NCI-H460 (cell line): ENCODE measurements around the gene CLPTM1L. TPM values are rescaled to one million over a fixed set of nuclear protein-coding genes. Genes with fewer than 3 reads are reported as not detected.

Source experiments
- DNase-seq: peaks from one replicate; pipeline ENCODE4 v3.0.0-alpha.2; 2016; ENCODE audit warnings: low read depth; ENCODE audit errors: extremely low read depth
- polyA plus RNA-seq: library from polyadenylated mRNA; depleted of rRNA; stranded (reverse); fragments of >200 nt; gene quantifications from 2 replicates; pipeline ENCODE4 v1.2.3, GENCODE V29; 2014; cell fraction: nucleus; rRNA removed
- total RNA-seq: library from RNA; depleted of rRNA; stranded (reverse); fragments of >200 nt; shearing (Covaris generic); gene quantifications from 2 replicates; pipeline ENCODE4 v1.2.3, GENCODE V29; 2014; rRNA removed

The CLPTM1L gene
- total RNA-seq = 255 and 278 TPM in 2 replicates
- polyA plus RNA-seq = 263 and 290 TPM in 2 replicates

DNA sequence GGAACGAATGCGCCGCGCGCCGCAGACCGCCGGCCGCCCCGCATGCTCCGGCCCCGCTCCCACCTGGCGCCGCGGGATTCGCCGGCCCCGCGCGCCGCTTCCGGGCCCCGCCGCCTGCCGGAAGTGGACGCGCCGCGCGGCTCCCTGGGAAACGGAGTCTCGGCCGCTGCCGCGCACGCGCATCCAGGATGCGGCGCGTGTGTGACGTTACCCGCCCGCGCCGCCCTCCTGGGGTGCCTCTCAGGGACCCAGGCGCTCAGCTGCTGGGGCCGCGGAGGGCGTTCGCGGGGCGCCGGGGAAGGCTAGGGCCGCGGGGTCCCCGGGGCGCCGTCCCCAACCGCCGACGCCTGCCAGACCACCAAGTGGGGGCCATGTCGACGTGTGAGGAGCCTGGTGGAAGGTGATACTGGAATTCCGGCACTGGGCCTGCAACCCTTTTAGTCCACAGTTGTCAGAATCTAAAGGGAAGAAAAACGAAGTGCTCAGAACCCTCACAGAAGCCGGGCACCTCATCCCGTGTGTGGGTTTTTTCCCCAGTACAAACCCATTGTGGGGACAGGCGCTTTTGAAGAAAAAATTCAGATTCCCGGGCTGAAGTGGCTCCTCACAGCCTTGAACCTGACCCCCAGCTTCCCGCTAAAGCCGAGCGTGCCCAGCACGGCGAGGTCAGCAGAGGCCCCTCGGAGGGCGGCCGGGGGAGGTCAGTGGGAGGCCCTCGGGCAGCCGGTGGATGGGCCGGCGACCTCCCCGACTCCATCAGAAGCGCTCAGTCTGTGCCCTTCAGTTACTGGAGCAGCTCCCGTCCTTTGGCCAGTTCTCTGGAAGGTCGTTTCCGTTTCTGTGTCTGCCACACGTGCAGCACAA, at the start of gene CLPTM1L:
CLPTM1L (minus strand) TSS at position 125 of the 864 bp plus-strand sequence. CDS start 258 bp downstream, outside the sequence.
- peak; percentile 85 for DNase-seq

GRCh38 chr5:1393571-1394501, 48.9 kb upstream of the CLPTM1L start:
- no peak for DNase-seq

DNA sequence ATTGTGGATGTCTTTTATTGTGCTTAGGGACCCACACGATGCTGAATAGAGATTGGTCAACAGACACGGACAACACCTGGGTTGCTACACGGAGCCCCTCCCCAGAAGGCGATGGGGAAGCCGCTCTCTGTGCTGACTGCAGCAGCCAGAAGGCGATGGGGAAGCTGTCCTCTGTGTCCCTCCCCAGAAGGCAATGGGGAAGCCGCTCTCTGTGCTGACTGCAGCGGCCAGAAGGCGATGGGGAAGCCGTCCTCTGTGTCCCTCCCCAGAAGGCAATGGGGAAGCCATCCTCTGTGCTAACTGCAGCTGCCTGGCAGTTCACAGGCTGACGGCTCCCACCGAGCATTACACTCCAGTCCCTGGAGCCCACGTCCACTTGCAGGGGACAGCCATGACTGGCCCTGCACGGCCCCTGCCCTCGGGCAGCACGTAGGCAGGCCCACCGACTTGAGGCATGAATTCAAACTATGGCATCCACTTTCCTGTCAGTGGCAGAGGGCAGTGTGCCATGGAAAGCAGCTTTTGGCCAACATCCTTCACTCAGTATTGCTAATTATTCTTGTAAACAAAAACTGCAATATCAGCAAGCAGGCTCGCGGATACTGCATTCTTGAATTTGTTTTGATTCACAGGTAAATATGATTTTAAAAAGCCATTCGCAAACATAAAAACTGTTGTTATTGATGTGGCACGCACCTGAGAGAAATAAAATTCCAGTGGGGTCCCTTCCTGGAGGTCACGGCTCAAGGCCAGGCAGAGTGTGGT, 48.1 kb upstream of the CLPTM1L start:
- no peak for DNase-seq

- no peak for DNase-seq
Measured at GRCh38 chr5:1392261-1392660, 47.4 kb upstream of the CLPTM1L start.

DNA sequence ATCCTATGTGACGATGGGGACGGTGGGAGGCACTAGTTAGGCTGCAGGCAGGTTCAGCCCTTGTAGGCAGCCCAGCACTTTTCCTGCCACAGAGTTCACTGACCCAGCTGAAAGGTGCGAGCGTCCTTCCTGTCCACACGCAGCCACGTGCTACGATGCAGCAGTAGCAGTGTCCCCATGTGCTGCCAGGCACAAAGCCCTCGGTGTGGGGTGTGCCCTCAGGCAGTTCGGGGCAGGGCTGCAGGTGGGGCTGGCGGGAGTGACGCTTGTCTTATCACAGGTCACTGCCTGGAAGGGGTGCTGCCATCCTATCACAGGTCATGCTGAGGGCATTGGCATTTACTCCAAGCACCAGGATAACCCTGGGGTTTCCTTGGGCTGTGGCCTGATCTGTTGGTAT, 46.8 kb upstream of the CLPTM1L start:
- DNase-seq = no peak

DNA sequence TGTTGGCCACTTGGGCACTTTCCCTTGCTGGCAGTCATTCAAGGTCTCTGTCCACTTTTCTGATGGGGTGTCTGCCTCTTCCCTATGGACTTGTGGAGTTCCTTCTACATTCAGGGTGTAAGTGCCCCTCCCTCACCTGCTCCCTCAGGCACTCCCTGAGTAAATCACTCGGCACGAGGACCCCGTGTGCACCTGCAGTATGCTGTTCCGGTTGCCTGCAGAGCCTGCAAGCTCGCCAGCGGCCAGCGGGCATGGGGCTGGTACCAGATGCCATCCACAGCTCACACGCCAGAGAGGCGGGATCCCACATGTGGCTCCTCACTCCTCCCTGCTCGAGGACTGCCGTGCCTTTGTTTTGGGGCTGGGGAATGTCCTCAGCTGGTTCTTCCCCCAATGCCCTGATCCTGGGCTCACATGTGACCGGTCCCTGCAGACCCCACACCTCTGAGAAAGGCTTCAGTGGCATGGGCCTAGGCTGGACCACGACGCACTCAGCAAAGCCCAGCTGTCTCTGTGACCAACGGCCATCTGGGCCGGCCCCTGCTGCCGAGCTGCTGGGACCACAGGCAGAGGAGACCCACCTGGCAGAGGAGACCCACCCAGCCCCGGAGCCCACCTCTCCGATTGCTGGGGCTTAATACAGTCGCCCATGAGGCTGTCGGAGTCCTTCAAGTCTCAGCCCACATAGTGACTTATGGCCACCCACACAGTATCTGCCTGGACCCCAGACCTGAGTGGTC, 46.1 kb upstream of the CLPTM1L start:
- DNase-seq = no peak

DNA sequence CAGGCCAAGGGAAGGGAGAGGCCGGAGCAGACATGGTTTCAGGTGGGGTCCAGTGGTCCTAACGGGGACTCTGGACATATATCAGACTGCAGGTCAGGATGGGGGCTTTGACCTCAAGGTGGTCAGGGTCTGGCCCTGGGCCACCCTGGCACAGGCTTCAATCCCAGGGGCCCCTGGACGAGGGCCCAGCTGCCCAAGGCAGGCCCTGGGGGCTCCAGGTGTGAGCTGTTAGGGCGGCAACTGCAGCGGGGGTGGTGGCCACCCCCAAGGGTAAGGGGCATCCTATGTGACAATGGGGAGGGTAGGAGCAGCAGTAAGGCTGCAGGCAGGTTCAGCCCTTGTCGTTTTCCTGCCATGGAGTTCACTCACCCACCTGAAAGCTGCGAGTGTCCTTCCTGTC, 45.4 kb upstream of the CLPTM1L start:
- no peak for DNase-seq

- no peak for DNase-seq
Measured at GRCh38 chr5:1388383-1388967, 43.6 kb upstream of the CLPTM1L start.

- DNase-seq = no peak
Measured at GRCh38 chr5:1387876-1388275, 43.0 kb upstream of the CLPTM1L start.

GRCh38 chr5:1387059-1387755, 42.3 kb upstream of the CLPTM1L start:
- DNase-seq = no peak

- DNase-seq = no peak
Measured at GRCh38 chr5:1386274-1386717, 41.4 kb upstream of the CLPTM1L start.

GRCh38 chr5:1385395-1386273, 40.7 kb upstream of the CLPTM1L start:
- DNase-seq = peak; percentile 52

GRCh38 chr5:1384521-1384920, 39.6 kb upstream of the CLPTM1L start:
- DNase-seq = no peak

GRCh38 chr5:1383886-1384401, 39.0 kb upstream of the CLPTM1L start:
- DNase-seq = no peak

DNA sequence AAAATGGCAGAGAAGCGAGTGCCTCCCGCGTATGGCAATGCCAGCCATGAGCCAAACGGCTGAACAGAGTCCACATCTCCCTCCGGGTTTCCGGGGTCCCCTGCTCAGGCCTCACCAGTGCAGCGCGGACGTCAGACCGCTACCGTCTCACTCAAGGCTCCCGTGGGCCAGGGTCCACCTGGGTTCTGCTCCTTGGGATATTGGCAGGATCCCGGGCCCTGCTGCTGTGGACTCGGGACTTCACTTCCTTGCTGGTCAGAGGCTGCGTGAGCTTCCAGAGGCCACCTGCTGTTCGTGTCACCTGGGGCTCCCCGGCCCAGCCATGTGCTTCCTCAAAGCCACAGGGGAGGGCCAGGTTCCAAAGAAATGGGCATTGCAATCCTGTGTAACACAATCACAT, 38.4 kb upstream of the CLPTM1L start:
- no peak for DNase-seq

- DNase-seq = no peak
Measured at GRCh38 chr5:1382248-1382700, 37.4 kb upstream of the CLPTM1L start.
